GM18502 (cell line): ENCODE measurements around the gene PPIH.
"Not testable (repeated sequence)": the region's sequence is repeated elsewhere in the genome, so short reads cannot be mapped to it uniquely, and the experiment has no call there.

Experiments used
- ATAC-seq: cut with Tn5 transposase; IDR thresholded peaks from one replicate; pipeline ENCODE4 v1.9.1; 2021; ENCODE audit warnings: mild to moderate bottlenecking; ENCODE audit not compliant: unreplicated experiment, poor library complexity

Gene PPIH

DNA sequence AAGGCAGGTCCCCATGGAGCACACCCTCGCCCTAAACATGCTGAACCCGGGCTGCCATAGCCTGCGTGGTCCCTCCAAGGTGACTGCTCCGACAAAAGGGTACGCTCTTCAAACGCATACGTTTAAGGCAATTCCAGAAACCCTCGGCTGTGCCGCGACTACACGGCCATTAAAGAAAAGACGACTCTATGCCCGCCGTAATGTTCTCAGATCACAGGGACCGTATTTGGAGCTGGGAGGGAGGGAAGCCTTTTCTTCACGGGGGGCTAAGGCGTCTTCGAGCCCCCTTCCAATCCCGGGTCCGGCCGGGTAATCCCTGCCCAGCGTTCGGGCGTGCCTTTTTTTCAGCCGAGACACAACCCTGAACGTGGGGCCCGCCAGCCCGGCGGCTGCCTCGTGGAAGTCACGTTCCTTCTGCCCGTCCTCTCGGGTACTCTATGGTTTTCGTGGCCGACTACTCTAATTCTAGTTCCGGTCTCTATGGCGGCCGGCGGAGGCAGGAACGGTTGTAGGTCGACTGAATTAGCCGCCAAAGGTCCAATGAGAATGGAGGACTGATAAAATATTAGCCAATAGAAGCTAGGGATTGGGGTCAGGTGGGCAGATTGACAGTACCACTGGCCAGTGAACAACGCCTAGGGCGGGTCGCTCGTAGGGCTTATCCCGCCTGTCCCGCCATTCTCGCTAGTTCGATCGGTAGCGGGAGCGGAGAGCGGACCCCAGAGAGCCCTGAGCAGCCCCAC, 23.7 kb downstream of the PPIH start, which contains the start of gene YBX1:
TSS of gene YBX1 (plus strand) at position 678 of the 743 bp plus-strand sequence. CDS start 148 bp downstream, outside the sequence.
- ATAC-seq, result peak; percentile 88

DNA sequence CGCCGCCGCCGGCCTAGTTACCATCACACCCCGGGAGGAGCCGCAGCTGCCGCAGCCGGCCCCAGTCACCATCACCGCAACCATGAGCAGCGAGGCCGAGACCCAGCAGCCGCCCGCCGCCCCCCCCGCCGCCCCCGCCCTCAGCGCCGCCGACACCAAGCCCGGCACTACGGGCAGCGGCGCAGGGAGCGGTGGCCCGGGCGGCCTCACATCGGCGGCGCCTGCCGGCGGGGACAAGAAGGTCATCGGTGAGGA, 24.2 kb downstream of the PPIH start:
- not testable (repeated sequence) for ATAC-seq

DNA sequence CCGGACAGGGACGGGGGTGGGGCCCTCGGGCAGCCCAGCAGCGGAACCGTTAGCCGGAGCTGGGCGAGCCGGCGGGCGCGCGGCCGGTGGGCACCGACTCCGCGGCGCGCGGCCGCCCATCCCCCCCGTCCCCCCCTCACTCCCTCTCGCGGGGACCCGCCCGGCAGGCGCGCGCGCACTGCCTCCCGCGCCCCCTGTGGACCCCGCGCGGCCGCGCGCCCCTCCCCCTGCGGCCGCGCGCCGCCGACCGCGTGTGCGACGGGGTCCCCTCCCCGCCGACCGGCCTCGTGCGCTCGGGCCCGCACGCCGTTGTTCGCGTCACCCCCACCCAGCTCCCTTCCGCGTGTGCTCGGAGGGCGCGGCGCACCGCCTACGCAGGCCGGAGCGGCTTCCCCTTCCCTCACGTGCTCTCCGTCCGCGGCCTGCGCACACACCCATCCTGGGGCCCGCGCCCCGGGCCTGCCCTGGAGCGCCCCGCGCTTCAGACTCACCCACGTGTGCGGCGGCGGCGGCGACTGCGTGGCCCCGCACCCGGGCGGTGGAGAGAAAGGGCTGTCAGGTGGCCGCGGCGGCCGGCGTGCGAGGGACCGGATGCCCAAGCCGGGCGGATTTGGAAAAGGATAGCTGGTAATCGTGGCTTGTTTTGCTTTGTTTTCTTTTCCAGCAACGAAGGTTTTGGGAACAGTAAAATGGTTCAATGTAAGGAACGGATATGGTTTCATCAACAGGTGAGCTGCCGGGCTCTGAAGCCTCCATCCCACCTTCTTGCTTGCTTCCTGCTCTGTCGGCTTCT, 24.7 kb downstream of the PPIH start:
- ATAC-seq, result peak; percentile 45

DNA sequence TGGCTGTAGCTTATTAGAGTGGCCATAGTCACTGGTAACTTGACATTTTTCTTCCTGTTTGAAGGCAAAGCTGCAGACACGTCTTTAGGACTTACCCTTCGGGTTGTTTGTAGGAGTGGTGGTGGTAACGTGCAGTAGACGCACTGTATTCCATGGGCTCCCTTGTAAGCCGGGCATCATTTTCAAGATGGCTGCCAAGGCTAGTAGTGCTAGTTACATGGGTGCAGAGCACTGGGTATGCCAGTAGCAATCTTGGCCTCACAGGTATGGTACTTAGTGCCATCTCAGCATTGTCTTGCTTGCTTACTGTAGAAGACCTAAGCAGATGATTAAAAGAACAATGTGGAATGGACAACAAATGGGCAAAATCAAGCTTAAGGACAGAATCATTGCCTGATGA, 25.9 kb downstream of the PPIH start:
- ATAC-seq, result no peak

DNA sequence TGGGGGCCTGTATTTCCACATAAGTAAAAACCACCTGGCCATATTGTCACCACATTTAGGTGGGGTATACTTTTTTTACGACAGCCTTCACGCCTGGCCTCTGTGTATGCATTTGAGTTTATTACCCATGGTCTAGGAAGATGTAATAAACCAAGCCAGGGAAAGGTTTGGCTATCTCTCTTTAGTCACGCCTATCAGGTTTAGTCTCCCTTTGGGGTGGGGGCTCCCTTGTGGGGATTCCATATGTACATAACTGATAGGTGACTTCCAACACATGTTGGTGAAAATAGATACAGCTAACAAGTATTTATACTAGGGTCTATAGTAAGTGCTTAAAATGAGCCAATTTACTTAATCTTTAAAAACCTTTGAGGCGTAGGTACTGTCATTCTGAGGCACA, 28.2 kb downstream of the PPIH start:
- no peak for ATAC-seq

DNA sequence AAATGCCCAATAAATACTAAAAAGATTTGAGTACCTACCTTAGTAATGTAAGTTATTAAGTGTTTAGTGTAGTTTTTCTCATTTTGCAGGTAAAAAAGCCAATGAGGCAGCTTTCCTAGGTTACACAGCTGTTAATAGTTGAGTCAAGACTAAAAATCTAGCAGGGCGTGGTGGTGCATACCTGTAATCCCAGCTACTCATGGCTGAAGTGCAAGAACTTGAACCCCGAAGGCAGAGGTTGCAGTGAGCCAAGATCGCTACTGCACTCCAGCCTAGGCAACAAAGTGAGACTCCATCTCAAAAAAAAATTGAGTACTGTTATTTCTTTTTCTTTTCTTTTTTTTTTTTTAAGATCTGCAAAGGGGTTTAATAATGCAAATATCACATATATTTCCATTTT, 31.7 kb downstream of the PPIH start:
- no peak for ATAC-seq

DNA sequence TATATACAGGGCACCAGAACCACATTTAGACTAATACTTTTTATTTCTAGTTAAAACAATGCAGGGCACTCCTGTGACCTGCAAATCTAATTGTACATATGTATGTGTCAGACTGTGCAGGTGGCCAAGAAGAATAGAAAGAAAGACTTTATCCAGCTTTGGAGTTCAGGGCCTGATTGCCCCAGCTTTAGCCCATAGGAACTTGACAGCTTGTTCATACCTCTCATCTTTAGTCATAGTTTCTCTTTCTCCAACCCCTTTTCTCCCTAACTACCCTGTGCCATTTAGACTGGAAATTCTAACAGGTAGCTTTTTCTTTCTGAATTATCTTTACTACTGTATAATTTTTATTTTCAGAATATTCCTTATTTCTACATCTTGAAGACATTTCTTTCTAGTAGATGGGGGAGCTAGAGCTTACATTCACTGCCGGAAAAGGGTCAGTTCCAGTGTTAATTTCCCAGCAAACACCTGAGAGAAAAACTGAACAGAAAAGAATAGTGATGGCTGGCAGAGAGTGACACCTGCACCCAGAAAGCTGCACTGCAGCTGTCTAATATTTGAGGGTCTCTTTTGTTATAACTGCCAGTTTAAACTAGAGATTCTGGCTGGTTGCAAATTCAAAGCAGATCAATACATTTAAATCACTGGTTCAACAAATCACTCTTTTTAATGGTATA, 32.4 kb downstream of the PPIH start:
- no peak for ATAC-seq

DNA sequence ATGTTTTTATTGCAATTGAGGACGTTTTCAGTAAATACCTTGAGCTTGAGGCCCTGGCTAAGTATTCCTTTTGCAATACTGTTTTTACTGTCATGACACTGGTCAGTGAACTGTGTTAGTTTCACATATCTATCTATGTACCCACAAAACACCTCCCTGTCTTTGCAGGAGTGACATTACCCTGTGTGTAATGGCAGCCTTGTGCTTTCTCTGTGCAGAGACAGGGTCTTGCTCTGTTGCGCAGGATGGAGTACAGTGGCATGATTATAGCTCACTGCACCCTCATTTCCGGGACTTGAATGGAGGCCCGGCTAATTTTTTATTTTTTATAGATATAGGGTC, 32.9 kb downstream of the PPIH start:
- no peak for ATAC-seq

DNA sequence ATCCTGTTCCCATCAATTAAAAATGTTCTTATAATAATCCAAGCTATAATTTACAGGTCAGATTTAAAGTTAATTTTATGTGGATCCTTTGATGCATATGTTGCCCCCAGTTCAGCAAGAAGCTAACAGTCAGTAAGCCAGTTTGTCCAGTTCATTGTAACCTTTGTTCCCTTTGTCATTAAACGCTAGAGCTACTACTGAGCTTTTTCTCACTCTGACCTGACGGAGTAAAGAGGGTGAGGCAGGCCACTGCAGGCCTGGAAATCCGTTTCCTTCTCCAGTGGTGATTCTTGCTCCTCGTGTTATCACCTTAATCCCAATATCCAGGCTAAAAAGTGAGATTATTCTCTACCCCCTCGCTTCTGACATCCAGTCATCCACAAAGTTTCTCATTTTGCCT, 34.2 kb downstream of the PPIH start:
- ATAC-seq, result no peak

DNA sequence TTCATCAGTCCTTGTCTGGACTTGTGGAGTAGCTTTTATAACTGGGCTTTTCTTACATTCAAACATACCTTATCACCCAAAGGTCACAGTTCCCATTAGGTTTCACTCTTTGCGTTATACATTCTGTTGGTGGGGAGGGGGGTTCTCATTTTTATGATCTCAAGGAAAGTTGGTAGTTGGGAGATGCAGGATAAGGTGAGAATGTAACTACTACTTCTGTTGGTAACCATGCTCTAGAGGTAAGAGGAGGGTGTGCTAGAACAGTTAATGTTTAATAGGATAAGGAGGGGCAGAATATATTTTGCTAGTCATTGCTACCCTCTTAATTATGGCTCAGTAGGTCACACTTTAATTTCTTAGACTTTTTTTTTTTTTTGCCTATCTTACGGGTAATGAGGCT, 34.7 kb downstream of the PPIH start:
- ATAC-seq, result no peak

DNA sequence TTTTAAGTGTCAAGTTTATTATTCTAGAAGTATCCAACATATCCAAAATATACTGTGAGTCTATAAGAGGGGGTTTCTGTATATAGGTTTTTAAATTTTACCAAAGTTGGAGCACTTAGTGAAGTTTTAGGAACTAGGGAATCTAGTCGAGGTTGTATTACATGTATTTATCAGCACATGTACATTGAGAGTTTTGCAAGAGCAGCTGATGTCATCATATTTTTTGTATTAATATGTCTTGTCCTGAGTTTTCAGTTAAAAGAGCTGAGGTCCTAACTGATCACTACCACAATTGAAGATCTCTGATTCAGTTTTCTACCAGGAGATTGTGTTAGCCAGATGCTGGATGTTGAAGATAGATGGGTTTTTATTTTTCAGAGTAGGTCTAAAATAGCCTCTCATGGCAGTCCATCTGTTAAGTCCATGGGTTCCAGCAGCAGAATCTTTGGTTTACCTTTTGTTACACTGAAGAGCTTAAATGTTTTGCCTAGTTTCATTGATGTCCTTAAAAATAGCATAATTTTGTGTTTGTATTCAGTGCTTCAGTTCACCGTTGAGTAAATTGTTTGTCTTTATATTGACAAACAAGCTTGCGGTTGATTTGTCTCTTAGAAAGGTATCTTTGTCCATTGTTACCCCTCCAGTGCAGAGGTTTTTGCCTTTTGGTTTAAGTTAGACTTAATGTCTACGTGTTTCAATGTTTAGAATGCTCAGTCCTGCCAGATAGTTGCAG, 40.0 kb downstream of the PPIH start:
- ATAC-seq, result no peak

DNA sequence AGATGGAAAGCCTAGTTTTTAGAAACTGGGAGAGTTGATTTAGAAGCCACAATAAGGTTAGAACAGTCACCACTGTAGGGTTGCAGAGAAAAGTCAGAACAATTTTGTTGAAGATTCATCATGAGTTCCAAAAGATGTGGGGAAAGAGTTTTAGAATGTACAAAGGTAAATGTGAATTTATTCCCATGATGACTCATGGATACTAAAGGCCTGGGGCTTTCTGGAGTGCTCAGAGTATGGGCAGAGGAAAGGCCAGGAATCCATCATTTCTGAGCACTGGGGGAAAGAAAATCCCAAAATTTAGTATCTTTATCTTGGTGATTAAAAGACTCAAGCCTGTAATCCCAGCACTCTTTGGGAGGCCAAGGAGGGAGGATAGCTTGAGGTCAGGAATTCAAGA, 41.8 kb downstream of the PPIH start:
- no peak for ATAC-seq

DNA sequence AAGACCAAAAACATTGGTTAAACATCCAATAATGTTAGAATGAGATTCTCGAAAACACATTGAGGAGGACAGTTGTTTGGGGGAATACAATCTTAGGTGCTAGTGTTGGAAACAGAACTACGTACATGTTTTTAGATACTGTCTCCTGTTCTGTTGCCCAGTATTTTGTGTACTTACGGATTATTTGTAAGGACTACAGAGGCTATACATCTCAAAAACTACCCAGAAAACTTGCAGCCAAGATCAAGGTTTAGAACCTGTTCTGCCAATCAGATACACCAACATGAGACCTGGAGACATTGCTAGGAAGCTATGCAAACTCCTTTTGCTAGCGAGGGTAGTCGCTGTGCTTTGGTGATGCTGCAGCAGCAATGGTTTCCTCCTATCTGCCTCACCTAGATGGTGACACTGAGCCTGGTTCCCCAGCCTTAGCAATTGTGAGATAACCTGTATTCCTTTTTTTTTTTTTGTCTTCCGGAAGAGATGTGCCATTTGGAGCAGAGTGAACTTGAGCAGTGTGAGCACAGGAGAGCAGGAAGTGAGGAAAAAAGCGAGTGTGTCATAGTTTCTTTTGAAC, 45.8 kb downstream of the PPIH start:
- ATAC-seq, result no peak

DNA sequence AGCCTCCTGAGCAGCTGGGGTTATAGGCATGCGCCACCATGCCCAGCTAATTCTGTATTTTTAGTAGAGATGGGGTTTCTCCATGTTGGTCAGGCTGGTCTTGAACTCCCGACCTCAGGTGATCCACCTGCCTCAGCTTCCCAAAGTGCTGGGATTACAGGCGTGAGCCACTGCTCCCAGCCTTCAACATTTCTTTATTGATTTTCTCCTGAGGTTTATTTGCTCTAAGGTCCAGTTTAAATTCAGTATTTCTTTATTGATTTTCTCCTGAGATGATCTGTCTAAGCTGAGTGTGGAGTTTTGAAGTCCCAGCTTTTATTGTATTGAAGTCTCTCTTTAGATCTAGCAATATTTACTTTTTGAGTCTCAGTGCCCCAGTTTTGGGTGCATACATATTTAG, 54.6 kb downstream of the PPIH start:
- not testable (repeated sequence) for ATAC-seq

DNA sequence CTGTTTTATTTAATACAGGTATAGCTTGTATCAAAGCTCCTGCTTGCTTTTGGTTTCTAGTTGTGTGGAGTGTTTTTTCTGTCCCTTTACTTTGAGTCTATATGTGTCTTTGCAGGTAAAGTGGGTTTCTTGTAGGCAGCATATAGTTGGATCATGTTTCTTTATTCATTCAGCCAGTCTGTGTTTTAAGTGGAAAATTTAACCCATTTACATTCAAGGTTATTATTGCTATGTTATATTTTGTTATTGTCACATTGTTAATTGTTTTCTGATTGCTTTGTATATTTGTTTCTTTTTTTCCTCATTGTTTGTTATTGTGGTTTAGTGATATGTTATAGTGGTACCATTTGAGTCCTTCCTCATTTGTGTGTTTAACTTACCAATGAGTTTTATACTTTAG, 55.1 kb downstream of the PPIH start:
- no peak for ATAC-seq

DNA sequence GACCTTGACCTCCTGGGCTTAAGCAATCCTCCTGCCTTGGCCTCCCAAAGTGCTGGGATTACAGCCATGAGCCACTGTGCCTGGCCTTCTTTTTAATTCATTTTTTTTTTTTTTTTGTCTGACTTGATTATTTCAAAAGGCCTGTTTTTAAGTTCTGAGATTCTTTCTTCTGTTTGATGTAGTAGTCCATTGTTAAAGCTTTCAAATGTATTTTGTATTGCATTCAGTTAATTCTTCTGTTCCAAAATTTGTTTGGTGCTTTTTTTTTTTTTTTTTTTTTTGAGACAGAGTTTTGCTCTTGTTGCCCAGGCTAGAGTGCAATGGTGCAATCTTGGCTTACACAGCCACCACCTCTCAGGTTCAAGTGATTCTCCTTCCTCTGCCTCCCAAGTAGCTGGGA, 56.2 kb downstream of the PPIH start:
- ATAC-seq, result not testable (repeated sequence)

DNA sequence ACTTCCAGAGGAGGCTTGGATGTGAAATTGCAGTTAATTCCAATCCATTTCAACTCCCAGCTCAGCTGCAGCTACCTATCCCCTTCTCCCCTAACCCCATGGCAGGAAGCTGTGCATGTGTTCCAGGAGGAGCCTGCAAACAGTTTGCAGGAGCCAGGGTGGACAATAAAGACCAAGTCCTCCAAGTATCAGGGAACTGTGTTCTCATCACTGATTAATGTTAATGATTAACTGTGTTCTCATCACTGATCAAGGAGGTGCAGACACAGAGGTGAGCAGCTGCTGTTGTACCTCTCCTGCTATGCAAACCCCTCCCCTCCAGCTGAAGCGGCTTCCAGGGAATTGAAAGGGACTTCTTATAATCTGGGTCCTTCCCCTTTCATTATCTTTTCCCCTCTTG, 62.6 kb downstream of the PPIH start:
- no peak for ATAC-seq

DNA sequence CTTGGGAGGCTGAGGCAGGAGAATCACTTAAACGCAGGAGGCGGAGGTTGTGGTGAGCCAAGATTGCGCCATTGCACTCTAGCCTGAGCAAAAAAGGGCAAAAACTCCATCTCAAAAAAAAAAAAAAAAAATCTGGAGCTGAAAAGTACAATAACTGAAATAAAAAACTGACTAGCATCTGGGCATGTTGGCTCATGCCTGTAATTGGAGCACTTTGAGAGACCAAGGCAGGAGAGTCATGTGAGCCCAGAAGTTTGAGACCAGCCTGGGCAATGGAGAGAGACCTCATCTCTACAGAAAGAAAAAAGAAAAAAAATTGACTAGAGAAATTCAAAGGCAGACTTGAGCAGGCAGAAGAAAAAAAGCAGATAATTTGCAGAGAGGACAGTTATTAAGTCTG, 63.7 kb downstream of the PPIH start:
- no peak for ATAC-seq

DNA sequence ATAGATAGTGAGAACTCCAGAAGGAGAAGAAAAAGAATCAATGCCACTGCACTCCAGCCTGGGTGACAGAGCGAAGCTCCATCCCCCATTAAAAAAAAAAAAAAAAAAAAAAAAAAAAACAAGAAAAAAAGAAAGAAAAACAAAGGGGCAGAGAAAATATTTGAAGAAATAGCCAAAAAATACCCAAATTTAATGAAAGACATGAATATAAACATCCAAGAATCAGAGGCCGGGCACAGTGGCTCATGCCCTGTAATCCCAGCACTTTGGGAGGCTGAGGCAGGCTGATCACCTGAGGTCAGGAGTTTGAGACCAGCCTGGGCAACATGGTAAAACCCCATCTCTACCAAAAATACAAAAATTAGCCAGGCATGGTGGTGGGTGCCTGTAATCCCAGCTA, 64.2 kb downstream of the PPIH start:
- ATAC-seq, result not testable (repeated sequence)

DNA sequence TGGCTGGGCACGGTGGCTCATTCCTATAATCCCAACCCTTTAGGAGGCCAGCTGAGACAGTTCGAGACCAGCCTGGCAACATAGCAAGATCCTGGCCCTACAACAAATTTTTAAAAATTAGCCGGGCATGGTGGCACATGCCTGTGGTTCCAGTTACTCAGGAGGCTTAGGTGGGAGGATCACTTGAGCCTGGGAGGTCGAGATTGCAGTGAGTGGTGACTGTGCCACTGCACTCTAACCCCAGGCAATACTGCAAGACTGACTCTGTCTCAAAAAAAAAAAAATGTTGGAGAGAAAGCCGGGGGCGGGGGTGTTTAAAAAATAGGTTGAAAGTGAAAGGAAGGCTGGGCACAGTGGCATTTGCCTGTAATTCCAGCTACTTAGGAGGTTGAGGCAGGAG, 65.3 kb downstream of the PPIH start:
- ATAC-seq, result no peak

DNA sequence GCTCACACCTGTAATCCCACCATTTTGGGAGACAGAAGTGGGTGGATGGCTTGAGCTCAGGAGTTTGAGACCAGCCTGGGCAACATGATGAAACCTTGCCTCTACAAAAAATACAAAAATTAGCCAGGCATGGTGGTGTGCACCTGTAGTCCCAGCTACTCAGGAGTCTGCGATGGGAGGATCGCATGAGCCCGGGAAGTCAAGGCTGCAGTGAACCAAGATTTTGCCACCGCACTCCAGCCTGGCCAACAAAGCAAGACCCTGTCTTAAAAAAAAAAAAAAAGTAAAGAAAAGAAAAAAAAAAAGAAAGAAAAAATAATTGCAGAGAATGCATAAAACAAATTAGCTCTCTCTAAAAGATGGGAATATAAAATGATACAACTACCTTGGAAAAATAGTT, 67.6 kb downstream of the PPIH start:
- ATAC-seq, result not testable (repeated sequence)
